Measurements from ENCODE around the gene KRT5.
"Not testable (repeated sequence)": the region's sequence is repeated elsewhere in the genome, so short reads cannot be mapped to it uniquely, and the experiment has no call there.

Gene KRT5

DNA sequence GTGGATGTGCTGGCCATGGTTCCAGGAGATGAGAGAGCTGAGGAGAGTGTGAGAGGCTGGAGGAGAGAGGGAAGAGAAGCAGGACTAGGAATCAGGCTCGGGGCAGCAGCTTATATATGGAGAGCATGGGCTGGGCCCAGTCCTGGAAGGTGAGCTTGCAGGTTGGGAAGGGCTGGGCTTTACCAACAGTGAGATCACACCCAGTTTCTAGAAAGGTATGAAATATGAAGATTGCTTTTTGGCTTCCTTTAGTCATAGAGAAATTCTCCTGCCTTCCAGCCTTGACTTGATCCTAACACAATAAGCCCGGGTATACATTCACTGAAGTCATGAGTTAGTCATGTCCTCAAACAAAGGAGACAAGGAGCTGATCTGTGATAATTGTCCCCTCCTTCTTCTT is 27.0 kb downstream of the KRT5 start, which contains the start of gene KRT6A:
TSS of gene KRT6A (minus strand) at position 86 of the 400 bp plus-strand sequence. CDS start at position 17, 69 bp downstream.
- DNase-seq (ENCODE audit: low spot score) = no peak

DNA sequence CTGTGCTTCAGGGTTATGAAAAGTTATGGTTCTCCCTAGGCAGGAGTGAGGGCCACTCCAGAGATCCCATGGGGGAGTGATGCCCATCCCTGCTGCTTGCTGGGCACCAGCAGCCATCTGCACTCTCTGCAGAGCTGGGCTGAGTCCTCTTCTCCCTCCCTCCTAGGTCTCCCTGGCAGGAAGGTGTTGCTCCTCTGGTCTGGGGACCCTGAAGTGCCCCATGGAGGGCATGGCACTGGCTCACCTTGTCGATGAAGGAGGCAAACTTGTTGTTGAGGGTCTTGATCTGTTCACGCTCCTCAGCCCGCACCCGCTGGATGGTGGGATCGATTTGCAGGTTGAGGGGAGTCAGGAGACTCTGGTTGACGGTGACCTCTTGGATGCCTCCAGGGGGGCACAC is 27.8 kb downstream of the KRT5 start:
- not testable (repeated sequence) for DNase-seq (ENCODE audit: low spot score)

DNA sequence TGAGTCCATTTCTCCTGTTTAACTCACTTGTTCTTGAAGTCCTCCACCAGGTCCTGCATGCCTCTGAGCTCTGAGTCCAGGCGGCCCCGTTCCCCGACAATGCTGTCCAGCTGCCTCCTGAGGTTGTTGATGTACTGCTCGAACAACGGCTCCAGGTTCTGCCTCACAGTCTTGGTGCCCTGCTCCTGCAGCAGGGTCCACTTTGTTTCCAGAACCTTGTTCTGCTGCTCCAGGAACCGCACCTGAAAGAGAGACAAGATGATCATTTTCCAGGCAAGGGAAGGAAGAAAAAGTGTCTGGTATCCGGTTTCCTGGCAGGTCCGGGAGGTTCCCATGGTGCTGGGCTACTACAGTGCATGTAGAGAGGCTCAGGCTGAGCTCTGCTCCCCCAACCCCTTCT is 28.7 kb downstream of the KRT5 start:
- not testable (repeated sequence) for DNase-seq (ENCODE audit: low spot score)

DNA sequence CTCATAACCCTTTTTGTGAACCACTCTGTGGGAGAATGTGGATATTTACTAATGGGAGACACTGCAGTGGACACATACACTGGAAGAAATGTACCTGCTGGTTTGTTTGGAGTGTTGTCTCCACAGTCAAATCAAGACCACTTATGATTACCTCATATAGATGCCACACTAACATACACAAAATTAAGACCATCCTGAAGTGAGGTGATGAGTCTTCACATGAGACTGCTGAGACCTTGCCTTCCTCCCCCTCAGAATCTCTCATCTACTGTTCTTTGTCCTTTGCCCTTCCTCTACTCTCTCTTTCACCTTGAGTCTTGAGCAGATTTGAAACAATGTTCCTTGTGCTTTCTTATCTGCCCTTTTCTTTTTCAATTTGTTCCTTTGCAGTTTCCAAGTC is 31.5 kb downstream of the KRT5 start:
- no peak for DNase-seq (ENCODE audit: low spot score)

DNA sequence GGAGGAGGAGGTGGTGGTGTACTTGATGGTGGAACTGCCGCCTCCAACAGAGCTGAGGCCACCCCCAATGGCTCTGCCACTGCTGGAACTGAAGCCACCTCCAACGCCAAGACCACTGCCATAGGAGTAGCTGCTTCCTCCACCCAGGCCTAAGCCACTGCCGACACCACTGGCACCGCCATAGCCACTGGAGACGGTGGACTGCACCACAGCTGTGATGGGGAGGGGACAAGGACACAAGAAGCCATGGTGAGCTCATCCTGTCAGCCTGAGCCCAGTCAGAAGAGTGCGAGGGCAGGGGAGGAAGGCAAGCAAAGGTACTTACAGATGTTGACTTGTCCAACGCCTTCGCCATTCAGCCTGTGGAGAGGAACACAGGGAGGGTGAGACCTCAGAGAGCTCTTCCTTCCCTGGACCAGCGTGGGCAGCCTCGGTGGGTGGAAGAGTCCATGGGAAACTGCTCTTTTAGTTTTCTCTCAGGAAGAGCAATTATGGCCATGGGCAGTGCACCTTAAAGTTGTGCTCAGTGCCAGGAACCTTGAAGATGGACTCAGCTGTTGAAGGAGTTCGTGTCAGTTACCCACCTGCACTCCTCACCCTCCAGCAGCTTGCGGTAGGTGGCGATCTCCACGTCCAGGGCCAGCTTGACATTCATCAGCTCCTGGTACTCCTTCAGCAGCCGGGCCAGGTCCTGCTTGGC is 32.3 kb downstream of the KRT5 start:
- not testable (repeated sequence) for DNase-seq (ENCODE audit: low spot score)

DNA sequence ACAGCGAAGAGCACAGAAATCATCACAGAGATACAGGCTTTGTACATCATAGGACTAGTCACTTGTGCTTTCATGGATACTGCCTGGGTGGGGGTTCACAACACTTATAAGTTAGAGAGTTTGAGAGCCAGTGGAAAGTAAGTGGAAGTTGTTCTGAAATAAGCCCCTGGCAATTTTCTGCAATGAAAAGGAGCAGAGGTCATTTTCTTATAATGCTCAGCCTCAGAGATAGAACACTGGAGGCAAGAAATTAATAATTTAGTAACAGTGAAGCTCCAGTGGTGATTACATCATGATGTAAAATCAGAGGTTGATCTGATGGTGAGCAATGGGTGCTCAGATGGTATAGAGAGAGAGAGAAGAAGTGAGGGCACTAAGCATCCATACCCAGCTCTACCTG is 33.0 kb downstream of the KRT5 start:
- no peak for DNase-seq (ENCODE audit: low spot score)

DNA sequence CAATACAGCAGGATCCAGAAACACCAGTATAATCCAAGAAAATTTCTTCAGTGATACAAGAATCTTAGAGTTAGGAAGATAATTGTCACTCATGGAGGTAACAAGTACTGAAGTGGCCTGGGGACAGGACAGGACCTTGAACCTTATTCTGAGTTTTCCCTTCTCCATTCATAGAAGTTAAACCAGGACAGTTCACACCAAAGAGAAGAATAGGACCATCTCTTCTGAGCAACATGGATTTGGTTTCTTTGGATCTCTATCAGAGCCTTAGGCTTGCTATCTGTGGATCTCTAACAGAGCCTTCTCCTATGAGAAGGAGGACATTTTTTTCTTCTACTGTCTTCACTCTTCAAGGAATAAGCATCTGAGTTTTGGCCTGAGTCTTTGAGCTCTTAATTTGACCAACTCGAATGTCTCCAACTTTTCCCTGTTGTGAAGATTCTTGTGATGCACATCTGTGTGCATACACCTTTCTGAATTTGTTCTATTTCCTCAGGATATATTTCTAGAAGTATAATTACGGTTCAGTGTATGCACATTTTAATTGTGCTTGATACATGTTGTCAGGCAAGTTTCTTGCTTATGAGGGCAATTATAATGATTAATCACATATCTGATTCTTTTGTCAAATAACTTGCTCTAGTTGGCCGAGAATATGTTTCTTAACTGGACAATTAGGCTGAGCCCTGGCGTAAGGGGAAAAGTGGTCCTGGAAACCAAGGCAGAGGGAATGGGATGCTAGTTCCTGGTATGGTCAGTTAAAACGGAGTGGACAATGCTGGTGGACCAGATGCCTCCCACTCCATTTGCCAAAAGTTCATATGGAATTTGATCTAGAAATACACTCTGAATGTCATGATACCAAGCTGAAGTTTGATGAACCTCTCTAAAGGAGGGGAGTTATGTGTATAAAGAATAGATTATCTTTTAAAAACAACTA is 33.8 kb downstream of the KRT5 start:
- no peak for DNase-seq (ENCODE audit: low spot score)

DNA sequence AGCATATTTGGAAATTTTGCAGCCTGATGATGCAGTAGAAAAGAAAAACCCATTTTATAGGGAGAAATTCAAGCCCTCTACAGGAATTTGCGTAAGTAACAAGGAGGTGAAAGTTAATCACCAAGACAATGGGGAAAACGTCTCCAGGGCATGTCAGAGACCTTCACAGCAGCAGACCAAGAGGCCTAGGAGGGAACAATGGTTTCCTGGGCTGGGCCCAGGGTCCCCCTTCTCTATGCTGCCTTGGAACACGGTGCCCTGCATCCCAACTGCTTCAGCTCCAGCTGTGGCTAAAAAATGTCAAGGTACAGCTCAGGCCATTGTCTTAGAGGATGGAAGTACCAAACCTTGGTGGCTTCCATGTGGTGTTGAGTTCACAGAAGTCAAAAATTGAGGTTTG is 40.1 kb downstream of the KRT5 start:
- no peak for DNase-seq (ENCODE audit: low spot score)

DNA sequence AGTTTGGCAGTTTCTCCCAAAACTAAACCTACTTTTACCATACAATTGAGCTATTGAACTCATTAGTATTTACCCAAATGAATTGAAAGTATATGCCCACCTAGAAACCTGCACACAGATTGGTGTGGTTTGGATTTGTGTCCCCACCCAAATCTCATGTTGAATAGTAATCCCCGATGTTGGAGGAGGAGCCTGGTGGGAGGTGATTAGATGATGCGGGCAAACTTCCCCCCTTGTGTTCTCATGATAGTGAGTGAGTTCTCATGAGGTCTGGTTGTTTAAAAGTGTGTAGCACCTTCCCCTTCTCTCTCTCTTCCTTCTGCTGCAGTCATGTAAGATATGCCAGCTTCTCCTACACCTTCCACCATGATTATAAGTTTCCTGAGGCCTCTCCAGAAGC is 42.5 kb downstream of the KRT5 start:
- DNase-seq (ENCODE audit: low spot score) = no peak

DNA sequence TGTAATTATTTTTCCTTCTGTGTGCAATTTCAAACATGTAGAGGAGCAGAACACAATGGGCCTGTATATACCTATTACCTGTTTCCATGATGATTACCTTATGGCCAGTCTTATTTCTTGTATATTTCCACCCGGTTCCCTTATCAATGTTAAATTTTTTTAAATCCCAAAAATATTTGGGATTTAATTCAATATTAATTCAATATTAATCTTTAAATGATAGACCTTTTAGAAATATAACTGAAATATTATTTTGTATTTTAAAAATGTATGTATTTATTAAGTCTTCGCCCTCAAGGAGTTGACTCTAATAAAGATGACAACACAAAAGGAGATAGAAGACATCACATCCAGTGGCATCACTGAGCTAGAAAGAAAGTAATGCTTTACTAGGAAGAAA is 46.0 kb downstream of the KRT5 start:
- no peak for DNase-seq (ENCODE audit: low spot score)

DNA sequence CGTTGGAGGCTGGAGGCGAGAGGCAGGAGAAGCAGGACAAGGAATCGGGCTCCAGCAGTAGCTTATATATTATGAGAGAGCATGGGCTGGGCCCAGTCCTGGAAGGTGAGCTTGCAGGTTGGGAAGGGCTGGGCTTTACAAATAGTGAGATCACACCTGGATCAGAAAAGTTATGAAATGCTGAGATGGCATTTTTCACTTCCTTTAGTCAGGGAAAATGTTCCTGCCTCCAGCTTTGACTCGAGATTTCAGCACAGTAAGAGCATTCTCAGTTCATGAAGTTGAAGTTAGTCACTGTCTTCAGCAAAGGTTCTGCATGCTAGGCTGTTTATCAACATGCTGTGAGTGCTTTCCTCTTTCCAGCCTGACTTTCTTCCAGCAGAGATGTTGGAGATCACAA is 46.4 kb downstream of the KRT5 start, which contains the start of gene KRT6C:
TSS of gene KRT6C (minus strand) at position 38 of the 400 bp plus-strand sequence. CDS start 68 bp downstream, outside the sequence.
- no peak for DNase-seq (ENCODE audit: low spot score)

DNA sequence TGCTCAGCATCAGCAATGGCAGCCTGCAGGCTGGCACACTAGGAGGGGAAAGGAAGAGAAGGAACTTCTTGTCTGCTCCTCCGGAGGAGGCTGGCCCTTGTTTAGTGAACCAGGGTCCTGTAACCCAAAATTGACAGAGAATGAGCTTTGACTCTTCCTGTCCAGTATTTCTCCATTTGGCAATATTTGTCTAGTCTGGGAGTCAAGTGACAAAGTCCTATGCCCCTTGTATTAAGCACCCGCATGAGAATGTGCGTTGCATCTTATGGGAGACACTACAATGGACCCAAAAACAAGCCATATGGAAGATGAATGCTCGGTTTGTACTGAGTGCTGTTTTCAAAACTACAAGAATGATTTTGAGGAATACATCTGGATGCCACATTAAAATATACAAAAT is 50.3 kb downstream of the KRT5 start:
- no peak for DNase-seq (ENCODE audit: low spot score)

DNA sequence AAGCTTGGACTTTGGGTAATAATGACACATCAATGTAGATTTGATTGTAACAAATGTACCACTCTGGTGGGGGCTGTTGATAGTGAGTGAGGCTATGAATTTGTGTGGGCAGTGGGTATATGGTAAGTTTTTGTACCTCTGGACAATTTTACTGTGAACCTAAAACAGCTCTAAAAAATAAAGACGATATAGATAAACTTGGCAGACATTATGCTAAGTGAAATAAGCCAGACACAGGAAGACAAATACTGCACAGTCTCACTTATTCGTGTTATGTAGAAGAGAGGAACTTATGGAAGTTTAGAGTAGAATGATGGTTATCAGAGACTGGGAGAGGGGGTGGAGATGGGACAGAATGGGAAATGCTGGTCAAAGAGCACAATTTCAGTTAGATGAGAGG is 55.3 kb downstream of the KRT5 start:
- no peak for DNase-seq (ENCODE audit: low spot score)

Data from activated CD4-positive, alpha-beta T cell treated with anti-CD3 and anti-CD28 coated beads, Interleukin-2, Interleukin-4, amounts not matched to agents 100 ng/mL and 50 ng/mL, durations not matched to agents 16 hours and 8 hours (primary cell).